RCC 7860 (cell line): ENCODE data around the gene RHCE.
"Not testable (repeated sequence)": the region's sequence is repeated elsewhere in the genome, so short reads cannot be mapped to it uniquely, and the experiment has no call there.

Source experiments
- DNase-seq: peaks from one replicate; pipeline ENCODE4 v3.0.0-alpha.2; 2015; ENCODE audit warnings: low spot score
- FAIRE-seq: peaks from 2 replicates; lab custom pipeline; 2012; peaks lifted over from hg19 to GRCh38; lab: Jason Lieb, UNC

RHCE gene

DNA sequence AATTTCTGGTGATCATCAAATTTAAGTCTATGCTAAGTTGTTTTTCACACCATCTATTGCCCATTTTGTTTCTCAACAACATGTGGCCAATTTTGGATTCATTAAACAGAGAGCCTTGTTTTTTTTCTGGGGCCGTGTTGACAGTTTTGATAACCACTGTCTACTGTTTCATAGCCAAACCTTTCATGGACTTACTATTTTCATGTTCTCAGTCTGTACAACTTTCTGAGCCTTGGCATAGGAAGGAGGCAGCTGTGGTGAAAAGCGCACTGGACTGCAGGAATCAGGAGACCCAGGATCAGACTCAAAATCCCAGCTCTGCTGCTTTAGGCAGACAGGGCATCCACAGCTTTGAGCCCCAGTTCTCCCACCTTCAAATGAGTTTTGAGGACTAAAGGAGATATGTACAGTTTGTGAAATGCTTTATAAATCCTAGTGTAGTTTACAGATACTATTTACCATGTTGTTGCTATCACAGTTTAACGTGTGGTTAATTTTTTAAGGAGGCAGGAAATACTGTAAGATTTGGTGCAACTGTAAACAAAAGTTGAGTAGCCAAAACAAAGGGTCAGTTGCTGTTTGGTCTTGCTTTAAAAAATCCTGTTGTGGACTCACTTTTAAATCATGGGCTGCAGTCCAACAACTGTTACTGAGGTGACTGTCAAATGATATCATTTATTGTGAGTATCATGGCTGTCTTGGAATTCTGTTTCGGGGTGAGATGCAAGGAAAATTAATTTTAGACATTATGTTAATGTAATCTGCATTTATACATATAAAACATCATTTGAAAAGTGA, 13.0 kb upstream of the RHCE start:
- FAIRE-seq (no peak), DNase-seq (no peak)

DNA sequence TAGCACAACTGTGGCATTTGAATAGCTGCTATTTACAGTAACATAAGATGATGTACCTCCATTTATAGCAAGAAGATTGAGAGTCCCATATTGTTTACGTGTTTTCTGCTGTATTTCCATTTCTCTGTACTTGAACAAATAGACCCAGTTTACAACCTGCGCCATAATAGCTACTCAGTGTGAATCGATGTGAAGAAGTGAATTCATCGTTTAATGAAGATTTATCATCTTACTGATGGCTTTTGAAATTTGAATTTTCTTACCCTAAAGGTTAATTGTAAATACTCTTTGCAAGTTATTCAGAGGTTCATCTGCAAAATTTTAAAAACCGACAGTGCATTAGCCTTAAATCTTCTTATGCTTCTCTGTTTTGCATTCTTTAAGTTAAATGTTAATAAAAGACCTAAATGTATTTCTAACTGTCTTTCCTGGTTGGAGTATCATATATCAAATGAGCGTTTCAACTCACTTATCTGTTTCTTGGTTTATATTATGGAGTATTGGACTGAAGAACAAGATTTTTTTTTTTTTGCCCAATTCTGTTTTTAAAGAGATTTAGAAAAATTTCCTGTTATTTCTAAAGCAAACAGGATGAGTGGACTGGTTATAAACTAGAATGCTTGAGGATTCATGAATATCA, 12.2 kb upstream of the RHCE start:
- no peak for DNase-seq
- no peak for FAIRE-seq

DNA sequence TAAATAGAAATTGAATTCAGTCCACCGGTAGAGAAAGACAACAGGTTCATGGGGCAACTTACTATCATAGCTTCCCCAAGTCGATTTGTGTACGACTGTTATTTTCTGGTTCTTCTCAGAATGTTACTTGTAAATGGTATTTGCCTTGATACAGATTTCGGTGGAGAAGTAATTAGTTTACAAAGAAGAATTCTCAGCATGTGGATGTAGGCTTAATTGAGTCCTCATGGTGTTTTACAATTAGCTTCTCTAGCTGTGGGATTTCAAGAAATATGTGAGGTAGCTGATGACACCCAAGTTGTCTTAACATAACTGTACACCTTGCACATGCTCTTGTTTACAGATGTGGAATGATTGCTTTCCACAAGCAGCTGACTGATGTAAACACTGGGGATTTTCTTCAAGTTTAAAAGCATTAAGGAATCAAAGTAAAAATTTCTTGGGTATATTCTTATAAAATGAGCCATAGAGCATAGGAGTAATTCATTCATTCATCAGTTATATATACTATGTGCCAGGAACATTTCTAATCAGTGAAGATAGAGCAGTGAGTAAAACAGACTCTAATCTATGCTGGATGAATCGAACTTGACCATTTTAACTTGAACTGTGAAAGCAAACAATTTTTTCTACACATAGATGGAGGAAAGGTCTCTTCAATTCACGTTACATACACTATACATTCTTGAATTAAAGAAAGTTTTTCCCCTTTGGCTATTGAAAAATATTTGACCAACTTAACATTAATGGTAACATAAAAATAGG, 11.5 kb upstream of the RHCE start:
- no peak for FAIRE-seq
- no peak for DNase-seq

DNA sequence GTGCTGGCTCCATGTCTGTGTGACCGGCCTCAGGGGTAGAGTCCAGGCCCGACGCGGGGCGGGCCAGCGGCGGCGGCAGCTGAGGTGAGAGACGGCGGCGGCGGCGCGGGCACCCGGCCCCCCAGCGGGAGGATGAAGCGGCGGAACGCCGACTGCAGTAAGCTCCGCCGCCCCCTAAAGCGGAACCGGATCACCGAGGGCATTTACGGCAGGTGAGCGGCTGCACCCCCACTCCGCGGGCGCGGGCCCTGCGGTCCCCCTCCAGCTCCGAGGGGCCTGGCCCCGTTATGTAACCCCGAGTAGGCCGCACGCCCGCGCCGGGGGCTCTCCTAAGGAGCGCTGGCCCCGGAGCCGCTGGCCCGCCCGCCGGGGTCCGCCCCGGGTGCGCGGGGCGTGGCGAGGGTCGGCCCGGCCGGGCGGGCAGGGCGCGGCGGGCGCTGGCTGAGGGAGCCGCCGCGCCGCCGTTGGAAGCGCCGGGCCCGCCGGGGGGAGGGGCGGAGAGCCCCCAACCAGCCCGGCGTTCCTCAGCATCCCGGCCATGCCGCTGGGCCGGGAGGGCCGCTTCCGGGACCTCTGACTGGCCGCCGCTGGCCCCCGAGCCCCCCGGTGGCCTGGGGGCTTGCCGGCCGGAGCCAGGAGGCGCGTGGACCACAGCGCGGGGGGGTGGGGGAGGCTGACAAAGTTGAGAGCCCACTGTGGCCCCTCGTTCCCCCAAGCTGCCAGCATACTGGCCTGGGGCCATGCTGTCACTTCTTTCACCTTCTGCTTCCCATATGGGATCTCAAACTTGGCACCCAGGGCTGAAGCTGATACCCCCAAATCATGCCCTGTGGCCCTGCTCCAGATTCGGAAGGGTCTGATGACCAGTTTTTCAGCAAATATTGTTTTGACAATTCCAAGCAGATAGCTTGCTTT, 10.6 kb upstream of the RHCE start:
- DNase-seq (no peak), FAIRE-seq (no peak)

DNA sequence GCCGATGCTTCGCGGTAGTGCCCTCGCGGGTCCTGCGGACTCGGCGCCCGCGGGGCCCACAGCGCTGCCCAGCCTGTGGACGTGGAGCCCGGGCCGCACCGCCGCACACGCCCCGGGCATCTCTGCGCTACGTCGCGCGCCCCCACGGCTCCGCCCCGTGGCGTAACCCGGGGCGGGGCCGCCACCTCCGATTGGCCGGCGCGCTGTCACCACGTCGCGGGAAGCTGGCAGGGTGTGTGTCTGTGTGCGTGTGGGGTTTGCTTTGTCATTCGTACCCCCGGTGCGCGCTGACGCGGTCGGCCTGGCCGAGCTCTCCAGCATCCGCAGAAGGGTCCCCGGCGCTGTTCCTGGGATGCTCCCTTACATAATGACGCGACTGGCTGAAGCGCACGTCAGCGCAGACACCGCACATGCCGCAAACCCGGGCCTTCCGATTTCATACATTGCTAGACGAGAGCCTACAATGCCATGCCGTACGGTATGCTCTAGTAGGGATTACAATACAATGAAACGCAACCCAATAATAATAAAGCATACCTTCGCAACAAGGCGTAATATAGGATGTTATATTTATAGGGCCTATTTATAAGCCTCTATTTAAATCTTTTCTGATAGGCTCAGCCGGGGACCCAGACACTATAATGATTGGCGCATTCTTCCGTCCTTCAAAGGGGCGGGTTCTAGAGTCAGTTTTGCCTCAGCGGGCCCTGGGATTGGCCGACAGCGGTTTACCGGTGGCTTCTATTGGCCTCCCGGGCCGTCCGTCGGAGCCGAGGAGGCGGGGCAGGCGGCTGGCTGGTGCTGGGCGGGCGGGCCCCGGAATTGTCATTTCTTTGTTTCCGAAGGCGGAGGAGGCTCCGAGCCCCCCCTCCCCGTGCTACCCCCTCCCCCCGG, 9.7 kb upstream of the RHCE start, which contains the start of gene MACO1:
TSS of gene MACO1 (plus strand) at position 825 of the 894 bp plus-strand sequence. CDS start 202 bp downstream, outside the sequence.
- FAIRE-seq (peak; percentile 87), DNase-seq (peak; percentile 87)

DNA sequence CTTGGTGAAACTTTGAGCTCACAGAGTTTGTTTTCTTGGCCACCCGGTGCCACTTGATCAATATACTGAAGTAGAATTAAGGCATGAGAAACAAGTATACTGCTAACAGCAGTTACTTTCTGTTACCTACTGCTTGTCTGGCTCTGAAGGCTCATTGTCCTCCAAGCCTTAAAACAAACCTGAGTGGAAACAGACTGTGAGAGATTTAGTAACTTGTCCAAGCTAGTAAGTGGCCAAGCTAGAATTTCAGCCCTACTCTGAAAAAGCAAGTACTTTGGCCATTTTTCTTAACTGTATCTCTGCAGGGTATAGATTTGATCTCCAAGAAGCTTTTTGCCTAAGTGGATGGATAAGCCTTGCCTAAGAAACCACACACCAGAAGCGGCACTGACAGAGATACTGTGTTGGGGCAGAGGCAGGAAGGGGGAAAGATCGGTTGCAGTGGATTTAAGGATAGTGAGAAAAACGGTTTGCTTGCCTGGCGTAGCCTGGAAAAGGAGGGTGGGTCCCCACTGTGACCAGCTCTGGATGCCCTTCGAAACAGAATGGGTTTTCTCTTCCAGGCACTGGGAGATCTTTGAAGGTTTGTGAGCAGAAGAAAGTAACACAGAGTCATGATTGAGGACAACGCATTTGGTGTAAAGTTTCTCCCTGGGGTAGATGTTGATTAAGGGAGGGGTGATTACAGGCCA, 8.0 kb upstream of the RHCE start:
- FAIRE-seq: no peak
- DNase-seq: no peak

DNA sequence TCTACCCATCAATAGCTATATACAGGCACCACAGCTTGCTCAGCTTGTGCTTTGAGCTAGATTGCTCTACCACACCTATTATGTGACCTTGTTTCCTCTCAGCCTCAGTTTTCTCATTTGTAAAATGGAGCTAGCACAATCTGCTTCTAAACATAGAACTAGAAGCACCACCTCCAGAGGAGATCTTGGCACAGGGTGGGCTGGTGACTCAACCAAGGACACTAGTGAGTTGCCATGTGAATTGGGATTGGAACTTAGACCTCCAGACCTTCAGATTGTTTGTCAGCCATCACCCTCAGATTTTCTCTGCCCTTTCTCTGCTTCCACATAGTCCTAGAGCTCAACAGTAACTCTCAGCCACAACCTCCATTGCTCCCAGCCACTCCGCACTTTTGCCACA, 7.1 kb upstream of the RHCE start:
- FAIRE-seq (no peak), DNase-seq (no peak)

DNA sequence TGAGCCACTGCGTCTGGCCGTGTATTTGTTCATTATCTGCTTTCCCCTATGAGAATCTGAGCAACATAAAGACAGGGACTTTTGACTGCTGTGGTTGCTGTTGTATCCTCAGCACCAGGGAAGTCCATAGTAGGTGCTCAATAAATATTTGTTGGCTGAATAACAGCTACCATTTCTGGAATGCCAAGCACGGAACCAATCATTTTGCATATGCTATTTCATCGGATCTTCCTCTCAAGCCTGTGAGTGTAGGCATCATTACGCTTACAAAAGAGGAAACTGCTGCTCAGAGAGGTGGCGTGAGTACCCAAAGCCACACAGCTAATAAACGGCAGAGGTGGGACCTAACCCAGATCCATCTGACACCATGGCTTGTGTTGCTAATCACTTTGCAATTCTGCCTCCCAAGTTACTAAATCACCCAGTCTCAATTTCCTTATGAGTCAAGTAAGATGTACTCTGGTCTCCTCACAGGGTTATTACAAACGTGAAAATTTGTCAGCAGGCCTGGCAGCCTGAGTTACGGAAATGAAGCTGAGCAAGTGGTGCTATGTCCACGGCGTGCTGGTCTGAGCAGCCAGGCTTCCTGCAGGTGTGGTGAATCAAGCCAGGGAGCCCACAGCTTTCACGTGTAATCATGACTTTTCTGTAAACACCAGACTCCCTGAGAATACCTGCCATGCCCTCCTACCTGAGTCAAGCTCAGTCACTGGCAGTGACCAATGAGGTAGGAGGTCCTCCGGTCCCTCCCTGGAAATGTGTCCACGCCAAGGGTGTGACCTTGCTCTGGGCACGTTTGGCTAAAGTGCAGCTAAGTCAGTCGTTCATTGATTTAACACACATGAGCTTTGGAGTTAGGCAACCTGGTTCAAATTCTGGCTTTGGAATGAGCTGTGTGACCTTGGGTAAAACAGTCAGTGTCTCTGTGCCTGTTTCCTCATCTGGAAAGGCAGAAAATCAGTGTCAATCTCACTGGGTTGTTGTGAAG, 4.8 kb upstream of the RHCE start:
- no peak for FAIRE-seq
- DNase-seq: no peak

DNA sequence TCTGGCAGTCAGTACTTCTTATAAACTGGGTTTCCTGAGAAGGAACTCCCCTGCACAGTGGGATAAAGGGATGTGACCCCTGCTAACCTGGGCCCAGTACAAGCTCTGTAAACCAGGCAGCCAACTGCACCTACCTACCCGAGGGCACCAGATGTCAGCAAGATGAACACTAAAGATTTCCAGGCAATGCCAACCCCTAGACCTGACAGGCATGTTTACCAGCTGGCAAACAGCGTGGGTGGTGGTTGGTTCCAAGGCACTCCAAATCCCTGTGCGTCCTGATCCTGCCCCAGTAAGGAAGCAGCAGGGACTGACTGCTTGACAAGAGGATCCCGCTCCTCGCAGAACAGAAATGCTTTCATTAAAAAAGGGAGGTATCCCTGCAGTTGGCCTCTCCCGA, 2.6 kb upstream of the RHCE start:
- not testable (repeated sequence) for DNase-seq, FAIRE-seq

DNA sequence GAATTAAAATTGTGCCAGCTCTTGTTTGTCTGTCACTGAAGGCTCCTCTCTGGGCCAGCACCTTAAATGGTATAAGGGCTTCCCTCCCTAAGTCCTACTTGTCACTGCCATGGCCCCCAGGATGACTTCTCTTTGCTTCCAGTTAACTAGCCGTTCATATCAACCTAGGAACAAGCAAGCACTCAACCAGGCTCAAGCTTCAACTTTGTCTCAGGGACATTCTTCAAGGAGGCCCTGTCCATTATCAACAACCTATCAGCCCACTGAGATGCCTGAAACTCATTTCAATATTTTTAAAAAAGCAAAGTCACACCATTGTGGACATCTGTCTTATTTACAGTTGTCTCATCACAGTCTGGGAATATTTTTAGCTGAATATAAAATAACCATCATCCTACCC, 1.3 kb downstream of the RHCE start:
- FAIRE-seq, DNase-seq: not testable (repeated sequence)

DNA sequence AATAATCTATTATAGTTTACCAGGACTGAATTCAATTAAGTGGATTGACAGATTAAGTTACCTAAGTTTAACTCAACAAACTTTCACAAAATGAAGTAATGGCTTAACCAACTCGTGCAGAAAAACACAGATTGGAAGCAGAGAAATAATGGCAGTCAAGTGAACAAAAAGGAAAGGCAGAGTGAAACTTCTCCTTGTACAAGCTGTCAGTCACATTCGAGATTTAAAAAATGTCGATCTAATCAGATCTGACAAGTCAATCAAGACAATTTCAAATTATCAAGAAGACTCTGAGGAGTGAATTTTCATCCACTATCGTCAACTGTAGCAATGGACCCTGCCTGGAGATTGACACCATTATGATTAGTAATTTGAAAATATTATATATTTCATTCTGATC, 3.3 kb downstream of the RHCE start:
- not testable (repeated sequence) for FAIRE-seq, DNase-seq

DNA sequence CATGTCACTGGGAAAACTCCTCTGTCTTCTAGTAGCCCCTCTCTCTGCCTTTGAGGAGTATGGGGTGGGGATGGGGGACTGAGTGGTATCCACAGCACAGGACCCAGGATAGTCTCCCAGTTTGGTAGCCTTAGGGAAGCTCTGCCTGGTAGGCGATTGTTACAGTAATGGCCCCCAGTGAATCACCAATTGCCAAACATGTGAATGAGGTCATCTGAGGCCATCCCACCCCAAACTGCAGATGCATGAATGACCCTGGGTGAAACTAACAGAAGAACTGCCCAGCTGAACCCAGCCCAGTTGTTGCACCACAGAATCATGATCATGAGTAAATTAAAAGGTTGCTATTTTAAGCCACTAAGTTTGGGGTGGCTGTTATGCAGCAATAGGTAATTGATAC, 6.0 kb downstream of the RHCE start:
- FAIRE-seq, DNase-seq: not testable (repeated sequence)

DNA sequence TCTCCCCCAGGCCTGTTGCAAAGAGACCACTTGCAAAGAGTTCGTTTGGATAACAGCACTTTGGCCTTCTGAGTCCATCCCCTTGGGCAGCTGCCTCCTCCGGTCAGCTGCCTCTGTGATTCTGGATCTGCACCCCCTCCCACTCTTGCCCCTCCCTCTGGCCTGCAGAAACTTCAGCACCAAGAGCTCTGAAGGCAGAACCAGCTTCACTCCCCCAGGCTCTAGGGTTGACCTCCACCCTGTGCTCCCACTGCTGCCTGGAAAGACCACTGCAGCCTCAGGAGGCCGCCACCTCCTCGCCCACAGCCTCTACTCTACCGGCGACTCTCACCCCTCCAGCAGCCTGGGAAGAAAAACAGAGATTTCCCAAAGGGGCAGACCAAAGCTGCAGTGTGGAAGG, 6.5 kb downstream of the RHCE start:
- not testable (repeated sequence) for FAIRE-seq, DNase-seq

DNA sequence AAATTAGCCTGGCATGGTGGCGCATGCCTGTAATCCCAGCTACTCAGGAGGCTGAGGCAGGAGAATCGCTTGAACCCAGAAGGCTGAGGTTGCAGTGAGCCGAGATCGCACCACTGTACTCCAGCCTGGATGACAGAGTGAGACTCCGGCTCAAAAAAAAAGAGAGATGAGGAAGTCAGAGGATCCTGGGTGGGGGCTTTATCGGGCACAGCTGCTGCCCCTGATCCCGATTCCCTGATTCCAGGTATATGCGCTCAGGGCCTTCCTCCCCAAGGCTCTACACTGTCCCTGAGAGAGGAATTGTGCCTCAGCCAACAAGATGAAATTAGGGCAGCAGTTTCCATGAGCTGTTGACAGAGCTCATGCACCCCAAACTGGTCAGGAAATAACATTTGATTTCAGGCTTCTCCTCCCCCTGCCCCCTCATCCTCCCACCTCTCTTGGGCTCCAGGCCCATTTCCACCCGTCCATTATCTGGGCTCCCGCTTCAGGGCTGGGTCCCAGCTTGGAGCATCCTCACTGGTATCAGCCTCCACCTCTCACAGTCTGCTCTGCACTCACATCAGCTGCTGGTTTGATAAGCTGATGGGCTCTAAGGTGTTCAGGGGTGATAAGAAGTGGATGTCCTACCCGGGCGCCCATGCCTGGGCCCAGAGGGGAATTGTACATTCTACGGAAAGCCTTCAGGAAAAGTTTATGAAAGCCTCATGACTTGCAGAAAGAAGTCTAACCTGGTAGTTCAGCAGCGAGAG, 7.6 kb downstream of the RHCE start:
- not testable (repeated sequence) for DNase-seq, FAIRE-seq

DNA sequence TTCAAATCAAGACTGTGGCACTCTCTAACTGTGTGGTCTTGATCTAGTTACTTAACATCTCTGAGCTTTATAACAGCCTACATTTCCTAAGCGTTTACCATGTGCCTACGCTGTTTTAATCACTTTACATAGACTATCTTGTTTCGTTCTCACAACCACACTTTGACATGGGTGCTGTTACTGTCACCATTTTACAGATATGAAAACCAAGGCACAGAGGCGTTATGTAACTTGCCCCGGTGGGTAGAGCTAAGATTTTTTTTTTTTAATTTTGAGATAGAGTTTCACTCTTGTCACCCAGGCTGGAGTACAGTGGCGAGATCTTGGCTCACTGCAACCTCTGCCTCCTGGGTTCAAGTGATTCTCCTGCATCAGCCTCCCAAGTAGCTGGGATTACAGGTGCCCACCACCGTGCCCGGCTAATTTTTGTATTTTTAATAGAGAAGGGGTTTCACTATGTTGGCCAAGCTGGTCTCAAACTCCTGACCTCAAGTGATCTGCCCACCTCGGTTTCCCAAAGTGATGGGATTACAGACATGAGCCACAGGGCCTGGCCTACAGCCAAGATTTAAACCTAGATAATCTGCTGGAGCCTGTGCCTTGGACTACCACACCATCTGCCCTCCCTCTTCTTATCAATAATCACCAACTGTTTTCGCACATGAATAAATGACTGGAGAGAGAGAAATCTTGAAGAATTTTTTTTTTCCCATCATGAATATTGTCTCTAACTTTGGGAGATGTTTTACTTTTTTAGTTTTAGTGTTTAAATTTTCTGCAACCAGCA, 10.8 kb downstream of the RHCE start:
- FAIRE-seq, DNase-seq: not testable (repeated sequence)

DNA sequence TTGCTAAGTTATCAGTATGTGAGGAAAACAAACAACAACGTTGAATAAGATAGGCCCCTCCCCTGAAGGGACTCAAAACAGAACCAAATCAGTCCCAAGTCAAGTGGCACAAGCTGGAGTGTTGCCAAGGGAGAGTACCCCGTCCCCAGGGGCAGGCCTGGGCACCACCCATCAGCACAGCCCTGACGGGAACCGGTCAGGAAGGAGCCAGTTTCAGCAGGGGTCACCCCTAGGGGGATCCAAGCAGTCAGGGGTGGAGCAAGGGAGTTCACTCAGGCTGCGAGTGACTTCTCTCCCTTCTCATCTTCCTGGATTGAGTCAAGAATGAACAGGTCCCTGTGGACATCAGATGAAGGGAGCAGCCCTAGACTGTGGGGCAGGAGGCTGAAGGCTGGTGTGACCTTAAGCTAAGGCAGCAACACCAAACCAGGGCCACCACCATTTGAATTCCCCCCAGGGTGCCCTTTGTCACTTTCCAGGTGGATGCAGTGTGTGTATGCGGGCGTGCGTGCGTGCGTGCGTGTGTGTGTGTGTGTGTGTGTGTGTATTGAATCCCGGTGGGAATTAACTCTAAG, 14.8 kb downstream of the RHCE start:
- DNase-seq, FAIRE-seq: not testable (repeated sequence)
